Small intestine (tissue), 7 donors: ENCODE results near the gene LTC4S. TPM values are rescaled to one million over a fixed set of nuclear protein-coding genes. Genes with fewer than 3 reads are reported as not detected.
"Not testable (repeated sequence)": the region's sequence is repeated elsewhere in the genome, so short reads cannot be mapped to it uniquely, and the experiment has no call there.

Source experiments
- DNase-seq, 2 donors: peaks; one replicate each; pipeline versions ENCODE4 v3.0.0 to v3.0.0-alpha.2; 2013
- FAIRE-seq: peaks from 2 replicates; lab custom pipeline; 2012; peaks lifted over from hg19 to GRCh38; lab: Jason Lieb, UNC
- H3K27ac ChIP-seq, 3 donors: one replicate each; pipeline ENCODE4 v1.5.1; 2013; ENCODE audit warnings: low read length in 2 of 3, mild to moderate bottlenecking in 2 of 3, control low read depth in 1 of 3, inconsistent platforms in 1 of 3, low read depth in 1 of 3, moderate library complexity in 1 of 3
- H3K27me3 ChIP-seq, 3 donors: one replicate each; pipeline ENCODE4 v1.6.1; 2013; ENCODE audit warnings: low read length in 3 of 3, inconsistent platforms in 1 of 3; ENCODE audit not compliant: control insufficient read depth in 3 of 3, insufficient read depth in 3 of 3
- H3K36me3 ChIP-seq, 3 donors: one replicate each; pipeline ENCODE4 v1.6.1; 2013; ENCODE audit warnings: low read length in 3 of 3, inconsistent platforms in 1 of 3, low read depth in 1 of 3, mild to moderate bottlenecking in 1 of 3, moderate library complexity in 1 of 3; ENCODE audit not compliant: control insufficient read depth in 3 of 3, insufficient read depth in 2 of 3
- H3K4me1 ChIP-seq, 3 donors: one replicate each; pipeline ENCODE4 v1.6.1; 2013; ENCODE audit warnings: low read length in 2 of 3, inconsistent platforms in 1 of 3, low read depth in 1 of 3, mild to moderate bottlenecking in 1 of 3, moderate library complexity in 1 of 3; ENCODE audit not compliant: control insufficient read depth in 3 of 3, insufficient read depth in 2 of 3
- H3K4me3 ChIP-seq, 3 donors: one replicate each; pipeline ENCODE4 v1.5.1; 2013; ENCODE audit warnings: low read length in 3 of 3, control low read depth in 1 of 3, inconsistent platforms in 1 of 3, low read depth in 1 of 3, mild to moderate bottlenecking in 1 of 3, moderate library complexity in 1 of 3
- H3K9me3 ChIP-seq, 2 donors: one replicate each; pipeline ENCODE4 v1.6.1; 2013; ENCODE audit warnings: low read depth in 1 of 2, low read length in 1 of 2; ENCODE audit not compliant: control insufficient read depth in 2 of 2, insufficient read depth in 1 of 2
- WGBS, 3 donors: extraction: QIAGEN DNeasy Blood & Tissue Kit; methylation state at CpG; one replicate each; pipeline ENCODE4 v1.1.7; 2013; 5-methylcytosine and 5-hydroxymethylcytosine counted together
- polyA plus RNA-seq, 4 donors: library from polyadenylated mRNA; stranded (reverse) in 3 of 4; unstranded in 1 of 4; fragments of 200-250 nt in 3 of 4; fragments of 120-200 nt in 1 of 4; gene quantifications; one replicate each; pipeline versions ENCODE4 v1.2.1 to v1.2.3, GENCODE V29; 2013
- donor health status: healthy with polysubstance abuse.
- donor health status: control.
- donor health status: control.
- donor health status: Bipolar disorder and iron deficiency.
- donor health status: healthy.

LTC4S gene
- polyA plus RNA-seq, 4 donors, result 2.0 to 6.7 (median 5.4) TPM; not detected in 1

DNA sequence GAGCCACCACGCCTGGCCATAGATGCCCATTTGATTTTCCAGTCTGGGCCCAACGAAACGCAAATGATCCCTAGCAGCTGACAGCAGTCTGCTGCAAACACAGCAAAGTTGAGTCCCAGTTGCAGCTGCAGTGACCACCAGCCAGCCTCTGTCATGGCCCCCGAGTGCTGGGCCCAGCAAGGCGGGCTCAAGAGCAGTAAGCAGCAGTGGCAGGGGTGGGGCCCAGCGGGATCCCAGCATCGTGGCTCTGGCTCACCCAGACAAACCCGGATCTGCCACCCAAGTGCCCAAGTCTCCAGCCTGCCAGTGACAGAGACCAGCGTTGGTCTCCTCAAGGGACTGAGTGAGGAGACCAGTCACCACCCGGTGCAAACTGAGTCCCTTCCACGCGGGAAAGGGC, 6.9 kb upstream of the LTC4S start:
- peaks cover 0 to 14% (median 0%) of the 10 kb centered on the region in 3 donors for H3K36me3 ChIP-seq
- no peak overlapping the region for H3K4me3 ChIP-seq
- peaks cover 0 to 4% of the 10 kb centered on the region in 2 donors for H3K9me3 ChIP-seq
- DNase-seq (no peak), FAIRE-seq (no peak)
- H3K27ac ChIP-seq, result no peak overlapping the region
- no peaks in the 10 kb centered on the region for H3K4me1 ChIP-seq
- WGBS, 3 donors, result 62 to 90% (median 81%) methylated on average over 12 of the region's 12 CpGs
- H3K27me3 ChIP-seq, result no peaks in the 10 kb centered on the region

DNA sequence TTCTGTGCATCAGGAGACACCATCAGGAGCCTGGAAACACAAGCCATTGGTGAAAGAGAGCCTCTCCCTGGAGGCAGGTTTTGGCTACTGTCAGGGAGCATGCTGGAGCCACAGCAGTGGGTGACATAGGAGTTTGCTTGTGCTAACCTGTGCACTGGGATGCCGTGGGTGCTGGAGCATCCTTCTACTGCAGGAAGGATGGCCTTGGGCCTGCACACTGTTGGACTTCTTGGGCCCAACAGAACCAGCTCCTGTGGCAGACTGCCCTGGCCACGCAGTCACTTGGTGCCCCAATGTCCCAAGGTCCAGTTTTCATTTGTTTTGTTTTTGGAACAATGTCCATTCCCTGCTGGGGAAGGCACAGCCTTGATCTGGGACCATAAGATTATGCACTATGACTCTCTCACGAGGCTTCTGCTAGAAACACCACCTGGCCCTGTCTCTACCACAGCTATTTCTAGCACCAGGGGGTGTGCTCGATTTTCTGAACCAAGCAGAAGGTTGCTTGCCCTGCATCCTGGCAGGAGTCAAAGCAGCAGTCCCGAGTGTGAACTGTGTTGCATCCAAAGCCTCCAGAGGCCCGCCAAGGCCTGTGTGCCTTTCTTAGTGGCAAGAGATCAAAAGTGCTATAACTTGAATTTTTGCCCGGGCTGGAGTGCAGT, 5.5 kb upstream of the LTC4S start:
- H3K9me3 ChIP-seq, result peaks cover 0 to 4% of the 10 kb centered on the region in 2 donors
- FAIRE-seq, result no peak
- no peak overlapping the region for H3K4me3 ChIP-seq
- H3K27ac ChIP-seq, result no peak overlapping the region
- WGBS, 3 donors, result 80 to 88% (median 82%) methylated on average over 7 of the region's 7 CpGs
- DNase-seq, result no peak
- no peaks in the 10 kb centered on the region for H3K4me1 ChIP-seq
- no peaks in the 10 kb centered on the region for H3K27me3 ChIP-seq
- peaks cover 0 to 12% (median 0%) of the 10 kb centered on the region in 3 donors for H3K36me3 ChIP-seq

DNA sequence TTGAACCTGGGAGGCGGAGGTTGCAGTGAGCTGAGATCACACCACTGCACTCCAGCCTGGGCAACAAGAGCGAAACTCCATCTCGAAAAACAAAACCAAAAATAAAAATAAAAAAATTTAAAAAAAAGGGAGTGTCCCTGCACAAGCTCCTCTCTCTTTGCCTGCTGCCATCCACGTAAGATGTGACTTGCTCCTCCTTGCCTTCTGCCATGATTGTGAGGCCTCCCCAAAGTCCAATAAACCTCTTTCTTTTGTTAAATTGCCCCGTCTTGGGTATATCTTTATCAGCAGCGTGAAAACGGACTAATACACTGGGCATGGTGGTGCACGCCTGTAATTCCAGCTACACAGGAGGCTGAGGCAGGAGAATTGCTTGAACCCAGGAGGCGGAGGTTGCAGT, 4.5 kb upstream of the LTC4S start:
- not testable (repeated sequence) for DNase-seq, H3K4me3 ChIP-seq, H3K27ac ChIP-seq, H3K4me1 ChIP-seq, FAIRE-seq, H3K27me3 ChIP-seq, H3K9me3 ChIP-seq
- 95 to 96% (median 95%) methylated on average over 8 to 9 of the region's 9 CpGs for WGBS, 3 donors
- peaks cover 0 to 15% (median 0%) of the 10 kb centered on the region in 3 donors for H3K36me3 ChIP-seq

GRCh38 chr5:179791881-179792611, 1.7 kb upstream of the LTC4S start:
- Histone ChIP-seq H3K4me1 (peaks cover 0 to 18% (median 5%) of the 10 kb centered on the region in 3 donors), H3K27ac (peak overlapping the region in 1 of 3 donors; percentile 6), H3K36me3 (peaks cover 0 to 24% (median 0%) of the 10 kb centered on the region in 3 donors), H3K27me3 (no peaks in the 10 kb centered on the region), H3K9me3 (peaks cover 0 to 4% of the 10 kb centered on the region in 2 donors), H3K4me3 (no peak overlapping the region)
- WGBS, 3 donors, result 61 to 73% (median 70%) methylated on average over 14 to 15 of the region's 15 CpGs
- DNase-seq (no peak), FAIRE-seq (no peak)

- Histone ChIP-seq H3K4me3 (no peak overlapping the region), H3K36me3 (peaks cover 0 to 32% (median 1%) of the 10 kb centered on the region in 3 donors), H3K27ac (no peak overlapping the region), H3K9me3 (peaks cover 0 to 4% of the 10 kb centered on the region in 2 donors), H3K4me1 (peaks cover 0 to 18% (median 5%) of the 10 kb centered on the region in 3 donors), H3K27me3 (no peaks in the 10 kb centered on the region)
- WGBS, 3 donors, result 75 to 85% (median 82%) methylated on average over 24 of the region's 24 CpGs
- DNase-seq (no peak), FAIRE-seq (no peak)
These were observed 946 bp upstream of the LTC4S start for GRCh38 chr5:179792612-179793467.

DNA sequence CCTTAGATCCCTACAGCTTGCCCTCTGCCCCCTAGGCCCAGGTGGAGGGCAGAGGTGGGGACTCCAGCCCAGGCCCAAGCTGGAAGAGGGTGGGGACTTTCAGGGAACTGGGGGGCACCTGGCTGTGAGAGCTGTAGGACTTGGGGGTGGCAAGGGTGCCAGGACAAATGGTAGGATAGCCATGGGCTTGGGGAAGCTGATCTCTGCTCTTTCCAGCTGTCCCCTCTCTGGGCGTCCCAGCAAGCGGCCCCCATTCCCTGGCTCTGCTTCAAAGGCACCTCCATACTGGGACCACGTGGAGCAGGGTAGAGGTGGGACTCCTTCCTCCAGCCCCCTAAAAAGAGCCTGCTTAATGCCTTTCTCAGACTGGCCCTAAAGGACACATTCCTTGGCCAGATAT, 385 bp downstream of the LTC4S start:
- Histone ChIP-seq H3K4me1 (peaks cover 0 to 18% (median 5%) of the 10 kb centered on the region in 3 donors), H3K9me3 (peaks cover 0 to 4% of the 10 kb centered on the region in 2 donors), H3K27me3 (no peaks in the 10 kb centered on the region), H3K4me3 (no peak overlapping the region), H3K27ac (peak overlapping the region in 1 of 3 donors; percentile 43), H3K36me3 (peaks cover 0 to 43% (median 5%) of the 10 kb centered on the region in 3 donors)
- WGBS, 3 donors, result 74 to 83% (median 81%) methylated on average over 3 of the region's 3 CpGs
- FAIRE-seq (no peak), DNase-seq (no peak)

DNA sequence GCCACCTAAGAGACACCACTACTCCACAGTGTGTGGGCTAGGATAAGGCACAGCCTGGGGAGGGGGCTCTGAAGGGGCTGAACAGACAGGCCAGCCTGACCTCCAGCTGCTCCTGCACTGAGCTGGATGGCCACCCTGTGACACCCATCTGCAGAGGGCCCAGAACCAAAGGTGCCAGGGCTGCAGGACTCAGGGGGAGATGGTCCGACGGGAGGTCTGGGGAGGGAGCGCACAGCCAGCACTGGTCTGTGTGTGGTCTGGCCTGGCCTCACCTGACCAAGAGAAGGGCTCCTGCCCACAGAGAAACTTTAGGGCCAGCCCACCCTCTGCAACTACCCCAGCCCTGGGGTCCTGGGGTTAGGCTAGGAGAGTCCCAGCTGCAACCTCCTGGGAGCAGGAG, 789 bp downstream of the LTC4S start:
- DNase-seq (no peak), FAIRE-seq (no peak)
- Histone ChIP-seq H3K9me3 (no peaks in the 10 kb centered on the region), H3K27me3 (no peaks in the 10 kb centered on the region), H3K4me3 (no peak overlapping the region), H3K36me3 (peaks cover 2 to 47% (median 9%) of the 10 kb centered on the region in 3 donors), H3K27ac (no peak overlapping the region), H3K4me1 (peaks cover 0 to 18% (median 5%) of the 10 kb centered on the region in 3 donors)
- WGBS, 3 donors, result 88 to 95% (median 93%) methylated on average over 3 of the region's 3 CpGs
